Measurements from ENCODE around the gene SPTBN4.

The SPTBN4 gene

GRCh38 chr19:40623403-40624251, 156.8 kb downstream of the SPTBN4 start (continued):
- TF ChIP-seq ZNF394 (tag by site-specific recombination; IDR thresholded peaks at IDR 0.05; ENCODE audit: borderline replicate concordance): peak; percentile 64; the same call in 1 of the 2 replicates
- no peak for TF ChIP-seq ZNF211 (tag by site-specific recombination; IDR thresholded peaks at IDR 0.05; ENCODE audit: low read depth)
- no peak for TF ChIP-seq ZNF76 (tag by site-specific recombination; IDR thresholded peaks at IDR 0.05; ENCODE audit: borderline replicate concordance, low read depth)
- TF ChIP-seq ZNF518A (tag by site-specific recombination; conservative IDR thresholded peaks at IDR 0.05; ENCODE audit: low read depth): peak; percentile 51; the same call in 1 of the 2 replicates
- TF ChIP-seq ZNF133 (tag by site-specific recombination; IDR thresholded peaks at IDR 0.05): no peak; the same call in 1 of the 2 replicates
- no peak for TF ChIP-seq ZNF26 (tag by site-specific recombination; IDR thresholded peaks at IDR 0.05)
- peak; percentile 89 for TF ChIP-seq ZNF24 (tag by site-specific recombination; IDR thresholded peaks at IDR 0.05)
- TF ChIP-seq ZNF223 (tag by site-specific recombination; IDR thresholded peaks at IDR 0.05): no peak
- TF ChIP-seq ZNF112 (tag by site-specific recombination; IDR thresholded peaks at IDR 0.05): no peak
- peak; percentile 62 for TF ChIP-seq YY2 (tag by site-specific recombination; IDR thresholded peaks at IDR 0.05)
- no peak for TF ChIP-seq ZNF529 (tag by site-specific recombination; IDR thresholded peaks at IDR 0.05; ENCODE audit: insufficient replicate concordance)
- no peak for TF ChIP-seq ZFP41 (tag by site-specific recombination; IDR thresholded peaks at IDR 0.05; ENCODE audit: borderline replicate concordance)
- TF ChIP-seq ZBTB49 (tag by site-specific recombination; IDR thresholded peaks at IDR 0.05; ENCODE audit: low read depth): no peak
- no peak; the same call in 1 of the 2 replicates for TF ChIP-seq ZNF660 (tag by site-specific recombination; IDR thresholded peaks at IDR 0.05)
- no peak for TF ChIP-seq ZNF248 (tag by site-specific recombination; IDR thresholded peaks at IDR 0.05)
- peak; percentile 77 for TF ChIP-seq INSM2 (tag by site-specific recombination; IDR thresholded peaks at IDR 0.05)
- TF ChIP-seq ZNF645 (tag by site-specific recombination; IDR thresholded peaks at IDR 0.05): no peak
- no peak for TF ChIP-seq ZNF146 (tag by site-specific recombination; IDR thresholded peaks at IDR 0.05)
- peak; percentile 87 for TF ChIP-seq ZNF398 (tag by site-specific recombination; IDR thresholded peaks at IDR 0.05)
- TF ChIP-seq ZNF624 (tag by site-specific recombination; IDR thresholded peaks at IDR 0.05): no peak
- TF ChIP-seq PRDM1 (tag by site-specific recombination; IDR thresholded peaks at IDR 0.05): peak; percentile 98
- peak; percentile 96 for TF ChIP-seq GLIS2 (tag by site-specific recombination; IDR thresholded peaks at IDR 0.05)
- TF ChIP-seq ZNF558 (tag by site-specific recombination; IDR thresholded peaks at IDR 0.05): no peak
- TF ChIP-seq ZNF501 (tag by site-specific recombination; IDR thresholded peaks at IDR 0.05): peak; percentile 96
- TF ChIP-seq ZNF350 (tag by site-specific recombination; IDR thresholded peaks at IDR 0.05): no peak
- TF ChIP-seq ZNF37A (tag by site-specific recombination; IDR thresholded peaks at IDR 0.05): no peak

Data from HEK293 (cell line).